K562 (cell line): Measurements from ENCODE around the gene CLK4. TPM values are rescaled to one million over a fixed set of nuclear protein-coding genes. Genes with fewer than 3 reads are reported as not detected.

Experiments
- BHLHE40 ChIP-seq: IDR thresholded peaks from 2 replicates; pipeline ENCODE4 v1.6.1; 2011; ENCODE audit warnings: low read length, improper control_type of control experiment
- COPS2 ChIP-seq: fragments of 450-650 bp; conservative IDR thresholded peaks from 2 replicates; pipeline ENCODE4 v1.6.1; 2016; ENCODE audit warnings: mild to moderate bottlenecking, moderate library complexity
- KDM1A ChIP-seq, 2 experiments: fragments of 450-650 bp; IDR thresholded peaks; 2 replicates each; pipeline ENCODE4 v1.6.1; 2016; ENCODE audit warnings: mild to moderate bottlenecking in 2 of 2
- KLF16 ChIP-seq: IDR thresholded peaks from 2 replicates; pipeline ENCODE4 v1.6.1; 2016; ENCODE audit warnings: antibody characterized with exemption
- MAFG ChIP-seq: fragments of 450-650 bp; conservative IDR thresholded peaks from 2 replicates; pipeline ENCODE4 v1.6.1; 2016; ENCODE audit warnings: missing genetic modification characterization, missing compliant biosample characterization
- MCM7 ChIP-seq, 2 experiments: fragments of 450-650 bp; IDR thresholded peaks; 2 replicates each; pipeline ENCODE4 v1.6.1; 2016 to 2018
- MLLT1 ChIP-seq, 2 experiments: fragments of 450-650 bp; IDR thresholded peaks; 2 replicates each; pipeline ENCODE4 v1.6.1; 2016
- OTX1 ChIP-seq: fragments of 450-650 bp; formaldehyde crosslinking; IDR thresholded peaks from 2 replicates; pipeline ENCODE4 v1.4.0; 2022; ENCODE audit warnings: mild to moderate bottlenecking
- PHTF2 ChIP-seq: fragments of 250-450 bp; sonication (Bioruptor Pico); IDR thresholded peaks from 2 replicates; pipeline ENCODE4 v1.5.0; 2021; ENCODE audit warnings: mild to moderate bottlenecking
- RREB1 ChIP-seq: fragments of 250-450 bp; sonication (Bioruptor Pico); IDR thresholded peaks from 2 replicates; pipeline ENCODE4 v1.4.0; 2020
- TAF9B ChIP-seq: fragments of 450-650 bp; IDR thresholded peaks from 2 replicates; pipeline ENCODE4 v1.6.1; 2018; ENCODE audit warnings: mild to moderate bottlenecking; ENCODE audit not compliant: partially characterized antibody
- THAP12 ChIP-seq: fragments of 250-450 bp; sonication (Bioruptor Pico); IDR thresholded peaks from 2 replicates; pipeline ENCODE4 v1.9.0; 2021; ENCODE audit warnings: mild to moderate bottlenecking, inconsistent platforms
- ZFP36 ChIP-seq: fragments of 150-350 bp; IDR thresholded peaks from 2 replicates; pipeline ENCODE4 v1.6.1; 2018; ENCODE audit warnings: low read length, low read depth; ENCODE audit not compliant: partially characterized antibody
- ZNF134 ChIP-seq: fragments of 250-450 bp; sonication (Bioruptor Pico); conservative IDR thresholded peaks from 2 replicates; pipeline ENCODE4 v1.4.0; 2020
- ZNF395 ChIP-seq: fragments of 200-800 bp; sonication (Bioruptor generic); IDR thresholded peaks from 2 replicates; pipeline ENCODE4 v1.6.1; 2017; ENCODE audit warnings: missing genetic modification characterization, missing compliant biosample characterization
- ZNF639 ChIP-seq, 2 experiments: fragments of 200-800 bp in 1 of 2; sonication (Bioruptor generic) in 1 of 2; sonication (generic) in 1 of 2; formaldehyde crosslinking in 1 of 2; IDR thresholded peaks in 1 of 2; conservative IDR thresholded peaks in 1 of 2; 2 replicates each; pipeline versions ENCODE4 v1.5.0 to v1.6.1; 2016 to 2020; ENCODE audit warnings: missing compliant biosample characterization in 1 of 2, missing genetic modification characterization in 1 of 2, missing genetic modification reagents in 1 of 2
- ZNF695 ChIP-seq: fragments of 450-650 bp; formaldehyde crosslinking; IDR thresholded peaks from 2 replicates; pipeline ENCODE4 v1.4.0; 2020; ENCODE audit warnings: mild to moderate bottlenecking, moderate library complexity
- polyA plus RNA-seq, 8 experiments: library from polyadenylated mRNA; depleted of rRNA in 4 of 8; stranded (reverse) in 5 of 8; unstranded in 3 of 8; fragments of >200 nt; fragmentation: Nextera tagmentation in 2 of 8; fragmentation: Illumina TruSeq in 1 of 8; extraction: Ambion mirVana in 2 of 8; extraction: Trizol in 1 of 8; gene quantifications; 2 replicates each; pipeline versions ENCODE4 v1.2.1 to v1.2.3, GENCODE V29; 2011 to 2014; ENCODE audit warnings: inconsistent platforms in 1 of 8, missing spikeins in 1 of 8
- total RNA-seq, 7 experiments: library from RNA; depleted of rRNA in 6 of 7; stranded (reverse); fragments of >200 nt in 6 of 7; fragmentation: Illumina TruSeq in 2 of 7; extraction: Trizol in 2 of 7; gene quantifications; 2 replicates each; pipeline versions ENCODE4 v1.2.1 to v1.2.3, GENCODE V29; 2011 to 2021; ENCODE audit warnings: low replicate concordance in 1 of 7

The CLK4 gene
- total and polyA plus RNA-seq, 9 of the 15 experiments (the other 6 are each of a cell fraction or from before 2014, with no cell fraction given): 10.5 to 23.1 (median 13.9) TPM

- TF ChIP-seq OTX1 (CRISPR knock-in tag): no peak
- peak in 1 of 2 experiments; percentile 59; a peak in 1 of 4 replicates for TF ChIP-seq ZNF639 (CRISPR knock-in tag; conservative IDR thresholded peaks at IDR 0.05 in 1 of 2, IDR thresholded peaks at IDR 0.05 in 1 of 2)
- TF ChIP-seq THAP12 (CRISPR knock-in tag): no peak
- no peak for TF ChIP-seq PHTF2 (CRISPR knock-in tag)
- TF ChIP-seq MCM7 (IDR thresholded peaks at IDR 0.05): no peak
- no peak for TF ChIP-seq MLLT1 (IDR thresholded peaks at IDR 0.05)
- TF ChIP-seq MAFG (tag): no peak
- TF ChIP-seq RREB1 (CRISPR knock-in tag): no peak
- TF ChIP-seq COPS2: no peak
- TF ChIP-seq ZFP36: no peak
- no peak for TF ChIP-seq ZNF695 (CRISPR knock-in tag)
- TF ChIP-seq BHLHE40: no peak
- no peak; a peak in 1 of 4 replicates for TF ChIP-seq KDM1A (IDR thresholded peaks at IDR 0.05)
- TF ChIP-seq TAF9B: no peak
- no peak for TF ChIP-seq ZNF395 (CRISPR knock-in tag)
- TF ChIP-seq ZNF134 (CRISPR knock-in tag): no peak
- TF ChIP-seq KLF16: no peak
These were observed 379 bp upstream of the CLK4 start (continued) for GRCh38 chr5:178627259-178627598.
